K562 (cell line): ENCODE results near the gene C2orf42. TPM values are rescaled to one million over a fixed set of nuclear protein-coding genes. Genes with fewer than 3 reads are reported as not detected.

Experiments
- ATAC-seq: fragments of 200-7000 bp; cut with Tn5 transposase; 3 replicates; pipeline ENCODE4 v1.9.1; 2020; ENCODE audit warnings: moderate library complexity
- BruUV-seq: library from RNA; stranded (reverse); fragments of 400-500 nt; replicated peaks from 2 replicates; lab custom pipeline; 2021; lab: Mats Ljungman, UMichigan
- CTCF ChIA-PET: fragments of 300-600 bp; formaldehyde crosslinking; extraction: SDS; loops from one replicate; lab custom pipeline; 2021; ENCODE audit warnings: low intra/inter-chr PET ratio; lab: Yijun Ruan, JAX
- POLR2A ChIA-PET: fragments of 300-600, 350-650 bp; sonication (Branson Sonifier 250); formaldehyde crosslinking; extraction: SDS; loops from one replicate; lab custom pipeline; 2021; ENCODE audit warnings: antibody characterized with exemption, inconsistent platforms; lab: Yijun Ruan, JAX
- DNase-seq, 4 experiments: peaks; one replicate each; pipeline versions ENCODE4 v3.0.0 to v3.0.0-alpha.2; 2011 to 2018; ENCODE audit warnings: low spot score in 3 of 4, mixed read lengths in 3 of 4; ENCODE audit errors: extremely low read depth in 1 of 4
- FAIRE-seq: peaks from 2 replicates; lab custom pipeline; 2011; peaks lifted over from hg19 to GRCh38; lab: Jason Lieb, UNC
- H2AFZ ChIP-seq: 2 replicates; pipeline ENCODE4 v1.6.0; 2011; ENCODE audit warnings: low read depth, low read length, control low read depth, inconsistent platforms
- H3K27ac ChIP-seq: fragments of 200-600 bp; 3 replicates; pipeline ENCODE4 v1.8.0; 2011; ENCODE audit warnings: low read depth, mild to moderate bottlenecking, control low read depth, inconsistent platforms, low read length, moderate library complexity, mixed read lengths; ENCODE audit errors: extremely low read depth
- H3K27me3 ChIP-seq, 2 experiments: fragments of 300-600 bp in 1 of 2; 2 replicates in 1 of 2; 3 replicates in 1 of 2; pipeline versions ENCODE4 v1.6.0 to v1.8.0; 2011; ENCODE audit warnings: inconsistent platforms in 2 of 2, low read length in 2 of 2, mild to moderate bottlenecking in 1 of 2, mixed read lengths in 1 of 2, moderate library complexity in 1 of 2; ENCODE audit not compliant: control insufficient read depth in 2 of 2, insufficient read depth in 2 of 2
- H3K36me3 ChIP-seq: fragments of 300-600 bp; 3 replicates; pipeline ENCODE4 v1.8.0; 2011; ENCODE audit warnings: mild to moderate bottlenecking, low read length, inconsistent platforms; ENCODE audit not compliant: control insufficient read depth, insufficient read depth
- H3K4me1 ChIP-seq, 2 experiments: fragments of 200-600 bp in 1 of 2; replicated peaks in 1 of 2; 2 replicates in 1 of 2; 3 replicates in 1 of 2; pipeline versions ENCODE4 v1.5.1 to v1.8.0; 2011; ENCODE audit warnings: inconsistent platforms in 2 of 2, low read length in 2 of 2, mild to moderate bottlenecking in 1 of 2, mixed read lengths in 1 of 2, moderate library complexity in 1 of 2; ENCODE audit not compliant: control insufficient read depth in 2 of 2, insufficient read depth in 2 of 2
- H3K4me2 ChIP-seq: 2 replicates; pipeline ENCODE4 v1.6.1; 2011; ENCODE audit warnings: low read length, control low read depth, inconsistent platforms, mixed read lengths; ENCODE audit not compliant: insufficient read depth
- H3K4me3 ChIP-seq: fragments of 200-600 bp; sonication (generic), shearing (Covaris generic); 2 replicates; pipeline ENCODE4 v1.5.1; 2016; ENCODE audit warnings: control low read depth, inconsistent platforms
- H3K79me2 ChIP-seq: fragments of 200-600 bp; 3 replicates; pipeline ENCODE4 v1.8.0; 2011; ENCODE audit warnings: low read length, inconsistent platforms; ENCODE audit not compliant: control insufficient read depth, insufficient read depth
- H3K9ac ChIP-seq, 2 experiments: 2 replicates each; pipeline versions ENCODE4 v1.6.0 to v1.6.1; 2011; ENCODE audit warnings: low read depth in 2 of 2, low read length in 2 of 2, control low read depth in 1 of 2, inconsistent platforms in 1 of 2, mild to moderate bottlenecking in 1 of 2, mixed read lengths in 1 of 2; ENCODE audit not compliant: insufficient read depth in 1 of 2
- H3K9me1 ChIP-seq: one replicate; pipeline ENCODE4 v1.6.0; 2011; ENCODE audit warnings: inconsistent platforms, mild to moderate bottlenecking, low read length, moderate library complexity; ENCODE audit not compliant: control insufficient read depth, insufficient read depth
- H3K9me3 ChIP-seq: replicated peaks from 2 replicates; pipeline ENCODE4 v1.5.1; 2011; ENCODE audit warnings: low read depth, low read length, inconsistent platforms; ENCODE audit not compliant: control insufficient read depth, insufficient read depth
- H4K20me1 ChIP-seq: replicated peaks from 2 replicates; pipeline ENCODE4 v1.6.1; 2011; ENCODE audit warnings: low read length, inconsistent platforms, mixed read lengths; ENCODE audit not compliant: control insufficient read depth, insufficient read depth
- CSDE1 ChIP-seq, 2 experiments: fragments of 450-650 bp; IDR thresholded peaks; 2 replicates each; pipeline ENCODE4 v1.6.1; 2016; ENCODE audit warnings: mild to moderate bottlenecking in 1 of 2
- MCM5 ChIP-seq: fragments of 450-650 bp; IDR thresholded peaks from 2 replicates; pipeline ENCODE4 v1.6.1; 2016; ENCODE audit warnings: low read depth
- MXD1 ChIP-seq: fragments of 250-450 bp; sonication (Bioruptor Pico); IDR thresholded peaks from 2 replicates; pipeline ENCODE4 v1.8.0; 2021; ENCODE audit warnings: borderline replicate concordance, mild to moderate bottlenecking, moderate library complexity; ENCODE audit not compliant: poor library complexity, severe bottlenecking
- SMARCA4 ChIP-seq: fragments of 450-650 bp; IDR thresholded peaks from 2 replicates; pipeline ENCODE4 v1.6.1; 2016
- ZBTB33 ChIP-seq: sonication (generic); formaldehyde crosslinking; IDR thresholded peaks from 2 replicates; pipeline ENCODE4 v1.8.1; 2023; ENCODE audit warnings: mild to moderate bottlenecking, missing genetic modification reagents
- ZBTB49 ChIP-seq: sonication (generic); formaldehyde crosslinking; IDR thresholded peaks from 2 replicates; pipeline ENCODE4 v1.8.0; 2022; ENCODE audit warnings: missing genetic modification reagents, mild to moderate bottlenecking, borderline replicate concordance
- ZFX ChIP-seq: sonication (generic); formaldehyde crosslinking; IDR thresholded peaks from 2 replicates; pipeline ENCODE4 v1.8.0; 2022; ENCODE audit warnings: mild to moderate bottlenecking, missing genetic modification reagents, moderate library complexity
- ZNF165 ChIP-seq: fragments of 250-450 bp; sonication (Bioruptor Pico); IDR thresholded peaks from 2 replicates; pipeline ENCODE4 v1.4.0; 2020; ENCODE audit warnings: borderline replicate concordance
- ZNF398 ChIP-seq: fragments of 250-450 bp; sonication (Bioruptor Pico); IDR thresholded peaks from 2 replicates; pipeline ENCODE4 v1.8.0; 2021; ENCODE audit warnings: moderate library complexity, mild to moderate bottlenecking, inconsistent platforms
- ZNF740 ChIP-seq, 3 experiments: fragments of 200-800 bp in 1 of 3; sonication (Bioruptor generic) in 1 of 3; sonication (generic) in 1 of 3; formaldehyde crosslinking in 1 of 3; IDR thresholded peaks; 2 replicates each; pipeline versions ENCODE4 v1.6.1 to v1.8.0; 2016 to 2022; ENCODE audit warnings: mild to moderate bottlenecking in 2 of 3, missing compliant biosample characterization in 2 of 3, missing genetic modification characterization in 2 of 3, missing genetic modification reagents in 1 of 3
- ZNF76 ChIP-seq: fragments of 250-450 bp; sonication (Bioruptor Pico); IDR thresholded peaks from 2 replicates; pipeline ENCODE4 v1.4.0; 2020; ENCODE audit warnings: mild to moderate bottlenecking, moderate library complexity, borderline replicate concordance
- WGBS: fragments of 100-300 bp; shearing (Covaris generic); methylation state at CpG from one replicate; pipeline ENCODE4 v1.1.6; 2016; ENCODE audit warnings: low coverage, mixed read lengths; ENCODE audit not compliant: insufficient coverage; ENCODE audit errors: missing lambda C conversion rate; 5-methylcytosine and 5-hydroxymethylcytosine counted together
- in situ Hi-C: fragments of 300-500 bp; cut with MboI; formaldehyde crosslinking; loops from 4 replicates; pipeline ENCODE4 v1.15.0; 2018; ENCODE audit warnings: inconsistent platforms, mixed read lengths
- intact Hi-C: fragments of 100-400 bp; cut with micrococcal nuclease; formaldehyde crosslinking; loops from 2 replicates; pipeline ENCODE4 v1.14.2; 2022
- polyA plus RNA-seq, 8 experiments: library from polyadenylated mRNA; depleted of rRNA in 4 of 8; stranded (reverse) in 5 of 8; unstranded in 3 of 8; fragments of >200 nt; fragmentation: Nextera tagmentation in 2 of 8; fragmentation: Illumina TruSeq in 1 of 8; extraction: Ambion mirVana in 2 of 8; extraction: Trizol in 1 of 8; gene quantifications; 2 replicates each; pipeline versions ENCODE4 v1.2.1 to v1.2.3, GENCODE V29; 2011 to 2014; ENCODE audit warnings: inconsistent platforms in 1 of 8, missing spikeins in 1 of 8
- total RNA-seq, 7 experiments: library from RNA; depleted of rRNA in 6 of 7; stranded (reverse); fragments of >200 nt in 6 of 7; fragmentation: Illumina TruSeq in 2 of 7; extraction: Trizol in 2 of 7; gene quantifications; 2 replicates each; pipeline versions ENCODE4 v1.2.1 to v1.2.3, GENCODE V29; 2011 to 2021; ENCODE audit warnings: low replicate concordance in 1 of 7

The C2orf42 gene
- total and polyA plus RNA-seq, 9 of the 15 experiments (the other 6 are each of a cell fraction or from before 2014, with no cell fraction given) = 4.6 to 10.9 (median 7.5) TPM

GRCh38 chr2:70233926-70234325 lies 43.1 kb upstream of the C2orf42 start (continued):
- TF ChIP-seq MXD1 (CRISPR knock-in tag) = no peak
- no peak for TF ChIP-seq ZNF76 (CRISPR knock-in tag)
- no peak for TF ChIP-seq ZNF165 (CRISPR knock-in tag)

GRCh38 chr2:70226781-70227180 lies 36.0 kb upstream of the C2orf42 start:
- no TSS peak for BruUV-seq
- ChIA-PET POLR2A (interaction anchor here (0.6 to 0.9 kb wide), 2 partner anchors 15 to 290 kb away, joined by 3 read pairs; no protein-coding TSS in a partner anchor), CTCF (no interaction called here)
- 90% methylated on average over 2 of the region's 2 CpGs for WGBS
- ATAC-seq (no peak), DNase-seq (no peak), FAIRE-seq (no peak)
- intact Hi-C loops = no loop called here
- no peak overlapping the region for H3K4me2 ChIP-seq
- no peaks in the 10 kb centered on the region for H3K4me1 ChIP-seq
- no peak overlapping the region for H3K4me3 ChIP-seq
- H3K27ac ChIP-seq = peak overlapping the region; percentile 7; the same call in 1 of the 3 replicates
- H3K9me1 ChIP-seq = no peaks in the 10 kb centered on the region
- peaks cover 89% of the 10 kb centered on the region for H3K36me3 ChIP-seq
- no peaks in the 10 kb centered on the region for H3K9me3 ChIP-seq
- H4K20me1 ChIP-seq = no peaks in the 10 kb centered on the region
- H2AFZ ChIP-seq = no peak overlapping the region
- no peaks in the 10 kb centered on the region for H3K27me3 ChIP-seq
- H3K79me2 ChIP-seq = no peaks in the 10 kb centered on the region
- in situ Hi-C loops = no loop called here
- no peak overlapping the region for H3K9ac ChIP-seq
- TF ChIP-seq CSDE1 (IDR thresholded peaks at IDR 0.05) (no peak), ZFX (no peak), SMARCA4 (no peak), ZNF740 (CRISPR knock-in tag; IDR thresholded peaks at IDR 0.05) (no peak), ZNF740 (tag; IDR thresholded peaks at IDR 0.05) (no peak), MCM5 (no peak), ZBTB49 (CRISPR knock-in tag) (no peak), ZNF398 (CRISPR knock-in tag) (no peak), ZBTB33 (CRISPR knock-in tag) (no peak)
